Measurements from ENCODE around the gene PTPRB.

PTPRB gene

DNA sequence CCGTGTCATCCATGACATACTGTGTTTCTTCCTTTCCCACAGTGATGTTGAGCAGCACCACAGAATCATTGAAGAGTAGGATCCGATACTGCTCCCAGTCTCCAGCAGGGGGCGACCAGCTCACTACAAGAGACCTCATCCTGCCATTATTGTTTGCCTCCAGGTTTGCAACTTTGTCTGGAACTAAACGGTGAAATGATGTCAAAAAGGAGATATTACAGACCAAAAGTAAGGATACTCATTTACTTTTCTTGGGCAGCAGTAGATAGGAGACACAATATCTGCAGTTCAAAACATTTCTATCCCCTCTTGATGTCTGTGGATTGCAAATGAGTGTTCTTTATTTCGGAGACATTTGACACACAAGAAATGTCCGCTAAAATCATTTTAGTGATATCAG lies 47.2 kb downstream of the PTPRB start:
- DNase-seq: no peak

DNA sequence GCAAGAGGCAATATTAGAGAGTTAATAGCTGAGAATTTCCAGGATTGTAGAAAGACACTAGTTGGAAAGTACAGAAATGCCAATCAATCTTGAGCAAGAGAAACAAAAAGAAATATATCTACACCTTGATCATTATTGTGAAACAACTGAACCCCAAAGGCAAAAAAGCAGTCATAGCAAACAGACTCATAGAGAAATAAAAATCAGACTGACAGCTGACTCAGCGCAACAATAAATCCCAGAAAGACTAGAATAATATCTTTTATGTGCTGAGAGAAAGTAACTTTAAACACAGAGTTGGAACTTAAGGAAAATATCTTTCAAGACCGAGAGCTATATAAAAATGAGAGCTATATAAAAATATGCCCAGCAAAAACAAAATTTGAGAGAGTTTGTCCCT lies 52.9 kb downstream of the PTPRB start:
- DNase-seq: no peak

DNA sequence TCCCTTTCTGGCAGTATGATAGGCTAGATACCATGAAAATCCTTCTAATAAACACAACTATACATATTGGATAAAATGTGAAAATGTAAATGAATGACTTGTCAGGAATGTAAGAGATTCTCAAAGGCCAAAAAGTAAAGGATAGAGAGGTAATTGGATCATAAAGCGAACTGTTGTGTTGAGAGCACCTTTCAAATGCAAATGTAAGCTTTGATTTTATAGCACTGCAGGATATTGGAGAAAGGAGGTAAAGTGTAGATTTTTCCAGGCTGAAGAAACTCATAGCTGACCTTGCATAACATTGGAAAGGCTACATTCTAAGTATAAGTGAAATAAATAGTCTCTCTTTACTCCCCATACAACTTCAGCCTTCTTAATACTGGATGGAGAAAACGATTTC lies 54.0 kb downstream of the PTPRB start:
- no peak for DNase-seq

DNA sequence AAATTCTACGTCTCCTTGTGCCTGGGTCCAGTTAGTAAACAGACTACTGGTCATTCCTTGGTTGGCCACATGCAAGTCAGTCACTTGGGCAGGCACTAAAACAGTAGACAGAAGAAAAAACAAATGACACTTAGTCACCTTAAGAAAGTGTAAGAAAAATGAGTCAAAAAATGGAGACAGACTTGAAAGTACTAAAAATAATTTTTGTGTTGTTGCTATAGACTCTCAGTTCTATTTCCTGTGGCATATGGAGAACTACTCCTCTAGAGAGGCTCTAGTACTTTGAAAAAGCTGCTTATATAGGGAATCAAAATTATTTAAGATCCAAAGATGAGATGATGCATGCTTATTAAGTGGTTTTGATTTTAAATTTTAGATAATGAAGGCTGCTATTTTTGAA lies 56.0 kb downstream of the PTPRB start:
- no peak for DNase-seq

DNA sequence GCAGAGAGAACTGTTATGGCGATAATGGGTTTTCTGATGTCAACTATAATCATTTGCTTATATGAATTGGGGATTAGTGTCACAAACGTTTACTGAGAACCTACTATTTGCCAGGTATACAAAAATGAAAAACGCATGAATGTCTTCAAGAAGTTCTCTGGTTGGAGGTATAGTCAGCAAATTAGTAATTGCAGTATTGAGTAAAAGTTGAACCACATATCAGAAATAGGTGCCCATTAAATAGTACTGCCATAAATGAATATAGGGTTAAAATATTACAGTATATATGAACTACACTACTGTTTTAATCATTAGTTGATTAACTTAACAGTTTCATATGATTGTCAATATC lies 60.0 kb downstream of the PTPRB start:
- DNase-seq: no peak

DNA sequence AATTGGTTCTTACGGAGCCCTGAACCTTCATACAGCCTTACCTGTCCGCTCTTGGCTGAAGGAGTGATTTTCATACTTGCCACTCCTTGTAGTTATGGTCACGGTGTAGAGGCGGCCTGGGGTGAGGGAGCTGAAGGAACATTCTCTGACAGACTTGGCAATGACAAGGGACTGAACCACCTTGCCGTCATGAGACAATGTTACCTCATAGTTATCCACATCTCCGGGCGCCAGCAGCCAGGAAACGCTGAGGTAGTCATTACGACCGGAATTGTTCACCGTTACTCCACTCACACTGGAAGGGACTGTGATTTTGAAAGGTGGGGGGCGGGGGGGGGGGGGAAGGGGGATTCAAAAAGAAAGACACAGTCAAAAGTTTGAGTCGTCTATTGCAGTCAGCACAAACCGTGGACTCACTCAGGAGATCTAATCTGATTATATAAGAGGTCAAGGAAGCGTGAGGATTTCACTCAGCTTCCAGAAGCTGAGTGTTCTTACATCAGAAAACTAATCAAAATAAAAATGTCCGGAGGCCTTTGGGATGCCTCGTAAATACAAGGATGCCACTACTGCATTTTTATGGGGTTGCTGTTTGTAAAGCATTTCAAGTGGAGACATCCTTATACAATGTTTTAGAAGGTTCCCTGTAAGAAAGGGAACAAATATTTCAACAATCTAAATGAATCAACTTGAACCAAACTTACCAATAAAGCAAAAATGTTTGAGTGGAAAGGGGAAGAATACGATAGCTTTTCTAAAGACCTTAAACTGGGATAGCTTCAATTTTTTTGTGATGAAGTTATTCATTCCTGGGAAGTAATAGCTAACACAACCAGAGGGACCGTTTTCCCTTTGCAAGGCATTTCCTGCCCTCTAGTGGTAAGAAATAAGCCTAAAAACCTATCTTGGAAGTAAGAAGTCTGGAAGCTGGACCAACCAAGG lies 60.6 kb downstream of the PTPRB start:
- DNase-seq: peak; percentile 45

DNA sequence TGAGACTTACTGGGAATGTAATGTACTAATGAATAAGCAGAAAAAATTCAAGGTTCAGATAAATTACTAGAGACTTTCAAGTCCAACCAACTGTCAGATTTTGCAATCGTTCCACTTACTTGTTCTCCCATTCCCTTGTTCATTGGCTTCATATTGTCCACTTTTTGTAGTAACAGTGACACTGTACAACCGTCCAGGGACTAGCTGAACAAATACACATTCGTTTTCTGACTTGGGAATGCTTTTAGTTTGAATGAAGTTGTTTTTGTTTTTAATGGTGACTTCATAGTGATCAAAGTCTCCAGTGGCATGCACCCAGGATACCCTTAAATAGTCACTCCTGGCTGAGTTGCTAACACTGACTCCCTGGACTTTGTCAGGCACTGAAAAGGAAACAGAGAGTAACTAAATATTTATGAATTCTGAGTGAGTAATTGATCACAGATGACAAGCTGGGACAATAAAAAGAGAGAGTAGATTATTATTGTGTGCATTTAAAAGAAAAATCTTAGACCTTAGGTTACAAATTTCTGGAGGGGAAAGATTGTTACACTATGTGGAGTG lies 65.4 kb downstream of the PTPRB start:
- no peak for DNase-seq

DNA sequence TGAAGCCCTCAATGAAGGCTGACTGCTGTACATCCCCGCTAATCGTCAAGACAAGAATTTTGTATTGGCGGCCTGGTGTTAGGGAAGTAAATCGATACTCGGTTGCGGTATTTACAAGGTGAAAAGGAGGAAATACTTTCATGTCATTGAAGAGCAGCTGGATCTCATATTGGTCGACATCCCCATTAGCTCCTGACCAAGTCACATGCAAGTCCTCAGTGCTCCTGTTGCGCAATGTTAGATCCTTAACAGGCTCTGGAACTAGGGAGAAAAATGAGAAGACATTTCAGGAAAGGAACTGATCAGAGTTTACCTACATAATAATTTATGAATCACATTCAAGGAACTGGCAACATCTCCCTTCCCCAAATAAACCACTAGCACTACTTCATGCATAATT lies 66.2 kb downstream of the PTPRB start:
- DNase-seq: no peak

DNA sequence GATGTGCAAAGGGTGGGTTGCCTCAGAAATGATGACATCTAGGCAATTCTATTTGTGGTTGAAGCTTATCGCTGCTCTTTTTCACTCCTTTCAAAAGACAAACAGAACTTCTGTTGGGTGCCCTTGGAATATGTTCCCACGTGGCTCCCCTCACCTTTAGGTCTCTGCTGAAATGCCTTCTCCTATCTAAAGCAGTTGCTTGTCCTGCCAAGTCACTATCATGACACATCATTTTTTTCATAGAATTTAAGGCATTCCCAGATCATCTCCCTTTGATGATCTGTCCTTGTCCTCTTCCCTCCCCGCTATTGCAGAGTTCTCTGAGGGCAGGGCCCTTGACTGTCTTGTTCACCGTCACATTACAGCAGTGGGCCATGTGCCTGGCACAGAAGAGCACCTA lies 75.7 kb downstream of the PTPRB start:
- no peak for DNase-seq

DNA sequence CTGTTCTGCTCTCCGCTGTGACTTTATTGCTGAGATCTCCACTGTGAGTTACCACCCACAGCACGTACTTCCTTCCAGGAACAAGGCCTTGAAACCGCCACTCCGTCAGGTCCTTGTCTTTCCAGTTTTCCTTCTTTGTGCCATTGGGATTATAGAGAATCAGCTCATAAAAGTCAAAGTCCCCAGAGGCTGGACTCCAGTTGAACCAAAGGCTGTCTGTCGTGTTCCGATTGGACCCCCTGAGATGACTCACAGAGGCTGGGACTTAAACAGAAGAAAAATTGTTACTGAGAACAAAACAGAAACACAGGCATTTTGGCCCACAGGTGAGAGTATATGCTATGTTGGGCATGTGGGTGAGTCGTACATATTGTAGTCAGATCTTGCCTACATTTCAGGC lies 76.6 kb downstream of the PTPRB start:
- DNase-seq: no peak

DNA sequence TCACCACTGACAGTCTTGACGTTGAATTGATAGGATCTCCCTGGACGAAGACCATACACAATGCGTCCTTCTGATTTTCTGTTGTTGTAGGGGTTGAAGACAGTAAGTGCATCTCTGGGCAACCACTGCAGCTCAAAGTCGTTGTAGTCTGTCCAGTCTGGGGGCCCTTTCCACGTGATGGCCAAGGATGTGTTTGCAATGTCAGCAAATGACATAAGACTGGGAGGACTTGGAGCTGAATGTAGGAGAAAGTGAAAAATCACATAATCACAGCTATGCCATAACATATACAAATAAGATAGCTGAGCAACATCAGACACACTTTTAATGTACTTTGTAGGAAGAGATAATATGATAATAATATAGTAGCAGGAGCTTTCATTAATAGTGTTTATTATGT lies 77.8 kb downstream of the PTPRB start:
- no peak for DNase-seq

DNA sequence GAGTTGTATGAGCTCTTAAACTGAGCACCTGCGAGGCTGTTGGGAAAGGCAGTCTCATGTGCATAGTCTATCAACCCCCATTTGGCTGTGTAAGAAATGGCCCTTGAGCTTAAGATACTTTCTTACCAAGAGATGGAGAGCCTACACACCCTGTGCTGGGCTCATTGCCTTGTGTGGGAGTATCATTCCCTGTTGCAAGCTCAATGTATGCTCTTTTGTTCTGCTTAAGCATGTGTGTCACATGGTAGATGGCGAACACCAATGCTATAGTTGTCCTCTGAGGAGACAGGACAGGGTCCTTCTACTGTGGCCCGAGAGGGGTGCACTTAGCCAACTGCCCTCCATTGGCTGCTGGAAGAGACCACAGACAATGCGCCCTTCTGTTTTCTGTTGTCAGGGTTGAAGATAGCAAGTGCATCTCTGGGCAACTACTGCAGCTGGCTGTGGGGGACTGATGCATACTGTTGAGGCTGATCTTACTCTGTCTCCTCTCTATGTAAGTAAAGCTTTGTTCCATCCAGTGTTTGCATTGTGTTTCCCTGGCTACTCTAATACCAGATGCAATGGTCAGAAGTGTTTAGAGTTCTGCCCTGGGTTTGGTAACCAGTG lies 79.5 kb downstream of the PTPRB start:
- DNase-seq: no peak

DNA sequence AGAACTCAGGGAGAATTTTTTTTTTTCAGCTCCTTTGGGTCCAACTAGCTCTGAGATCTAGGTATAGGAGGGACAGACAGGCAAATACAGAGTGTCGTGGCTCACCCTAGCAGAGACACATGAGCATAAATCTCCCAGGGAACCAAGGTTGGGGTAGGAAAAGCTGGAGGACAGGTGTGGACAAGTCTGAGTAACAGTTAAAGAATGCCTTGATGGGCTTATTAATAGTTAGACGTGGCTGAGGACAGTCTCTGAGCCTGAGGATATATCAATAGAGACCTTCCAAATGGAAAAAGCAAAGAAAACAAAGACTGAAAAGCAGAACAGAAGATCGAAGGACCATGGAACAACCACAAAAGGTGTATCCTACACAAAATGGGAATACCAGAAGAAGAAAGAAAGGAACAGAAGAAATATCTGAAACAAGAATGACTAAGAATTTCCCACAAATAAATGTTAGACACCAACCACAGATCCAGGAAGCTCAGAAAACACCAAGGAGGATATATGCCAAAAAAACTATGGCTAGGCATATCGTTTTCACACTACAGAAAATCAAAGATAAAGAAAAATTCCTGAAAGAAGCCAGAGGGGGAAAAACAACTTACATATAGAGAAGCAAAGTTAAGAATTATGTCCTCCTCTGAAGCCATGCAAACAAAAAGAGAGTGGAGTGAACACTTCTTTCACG lies 80.9 kb downstream of the PTPRB start:
- no peak for DNase-seq

DNA sequence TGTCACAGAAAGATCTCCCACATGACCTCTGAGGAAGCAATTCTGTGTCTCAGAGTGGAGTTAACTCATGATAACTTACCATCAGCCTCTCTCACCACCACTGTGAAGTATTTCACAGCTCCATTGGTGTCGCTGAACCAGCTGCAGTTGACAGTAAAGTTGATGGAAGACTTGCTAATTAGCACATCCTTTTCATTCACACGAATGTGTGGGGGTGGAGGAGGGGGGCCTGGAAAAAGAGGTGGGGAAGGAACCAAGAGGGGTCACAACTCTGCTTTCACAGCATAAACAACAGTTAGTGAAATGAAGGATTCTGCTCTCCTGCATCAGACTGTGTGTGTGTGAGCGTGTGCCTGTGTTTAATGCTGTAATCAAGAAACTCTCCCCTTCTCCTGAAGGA lies 82.1 kb downstream of the PTPRB start:
- no peak for DNase-seq

DNA sequence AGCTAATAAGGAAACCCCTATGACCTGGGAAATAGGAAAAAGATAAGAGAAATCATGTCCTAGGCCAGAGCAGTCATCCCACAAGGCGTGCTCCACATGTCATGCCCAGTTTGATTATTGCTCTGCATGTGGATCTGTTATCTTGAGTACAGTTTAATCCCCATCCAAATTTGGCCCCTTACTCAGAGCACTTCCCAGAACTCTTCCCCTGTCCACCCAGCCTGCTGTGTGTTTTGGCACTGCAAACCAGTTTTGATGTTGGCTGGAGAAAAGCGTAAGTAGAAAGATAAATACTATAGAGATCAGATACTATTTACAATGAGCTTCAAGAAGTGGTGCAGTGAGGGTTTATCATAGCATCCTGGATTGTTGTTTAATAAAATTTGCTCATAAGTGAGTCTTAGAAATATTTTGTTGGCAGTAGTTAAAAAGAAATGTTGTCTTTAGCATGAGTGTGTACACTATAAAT lies 83.8 kb downstream of the PTPRB start:
- DNase-seq: no peak

DNA sequence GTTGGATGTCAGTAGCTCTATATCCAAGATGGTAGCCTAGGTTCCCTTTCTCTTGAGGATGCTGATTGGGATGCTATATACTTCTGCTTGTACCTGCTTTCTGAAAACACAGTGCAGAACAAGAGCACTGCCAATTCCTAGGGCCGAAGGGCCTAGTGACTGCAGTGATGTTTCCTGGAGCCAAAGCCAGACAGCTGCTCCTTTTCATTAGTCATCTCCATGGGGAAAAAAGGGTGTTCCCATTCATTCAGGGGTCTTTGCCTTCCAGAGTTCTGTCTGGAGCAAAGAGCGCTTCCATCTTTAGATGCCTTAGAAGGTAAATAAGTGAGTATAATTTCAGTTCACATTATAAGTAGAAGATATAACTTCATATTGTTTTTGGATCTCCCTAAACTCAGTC lies 85.5 kb downstream of the PTPRB start:
- no peak for DNase-seq

DNA sequence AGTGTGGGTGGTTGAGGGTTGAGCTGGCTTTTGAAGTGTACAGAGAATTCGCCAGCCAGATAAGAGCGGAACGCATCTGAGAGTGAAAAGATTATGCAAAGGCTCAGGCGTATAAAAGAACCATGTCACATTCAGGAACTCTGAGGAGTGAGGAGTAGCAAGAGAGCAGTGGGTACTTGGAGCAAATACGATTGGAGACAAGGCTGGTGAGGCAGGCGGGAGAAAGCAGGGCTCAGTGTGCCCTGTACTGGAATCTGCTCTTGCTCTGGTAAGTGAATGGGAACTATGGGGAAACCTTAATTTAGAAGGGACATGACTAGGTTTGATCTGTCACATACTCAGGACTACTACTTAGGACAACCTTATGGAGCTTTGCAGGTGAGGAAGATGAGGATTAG lies 87.0 kb downstream of the PTPRB start:
- no peak for DNase-seq

DNA sequence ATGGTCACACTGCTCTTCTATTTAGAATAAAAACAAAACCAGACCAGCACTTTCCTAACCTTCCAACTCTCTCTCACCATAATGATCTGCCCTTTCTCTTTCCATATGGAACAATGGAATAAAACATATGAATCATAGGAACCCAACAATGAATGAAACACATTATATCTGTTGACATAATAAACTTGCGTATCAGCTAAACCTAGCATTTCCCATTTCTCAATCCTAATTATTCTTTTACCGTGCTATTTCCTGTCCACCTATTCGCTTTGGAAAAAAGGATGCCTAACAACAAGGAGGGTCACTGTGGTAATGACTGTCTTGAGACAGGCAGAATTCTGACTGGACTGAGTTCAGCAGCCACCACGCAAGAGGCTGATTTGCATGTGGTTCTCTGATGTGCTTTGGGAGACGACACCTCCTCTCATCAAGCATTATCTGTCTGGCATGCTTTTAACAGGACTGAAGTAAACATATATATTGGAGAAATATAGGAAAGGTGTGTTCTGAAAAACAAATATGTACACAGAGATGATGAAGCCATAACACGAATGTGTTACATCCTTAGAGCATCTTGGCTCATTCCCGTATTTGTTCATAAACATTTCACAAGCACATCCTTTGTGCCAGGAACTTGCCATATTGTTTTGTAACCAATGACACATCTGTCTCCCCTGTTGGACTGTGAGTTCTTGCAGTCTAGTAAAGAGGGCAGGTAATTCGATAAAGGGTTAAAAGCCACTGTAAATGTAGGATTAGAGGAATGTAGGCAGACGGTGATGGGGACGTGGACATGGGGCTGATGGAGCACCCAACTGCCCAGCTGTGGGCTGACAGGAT lies 87.7 kb downstream of the PTPRB start:
- no peak for DNase-seq

DNA sequence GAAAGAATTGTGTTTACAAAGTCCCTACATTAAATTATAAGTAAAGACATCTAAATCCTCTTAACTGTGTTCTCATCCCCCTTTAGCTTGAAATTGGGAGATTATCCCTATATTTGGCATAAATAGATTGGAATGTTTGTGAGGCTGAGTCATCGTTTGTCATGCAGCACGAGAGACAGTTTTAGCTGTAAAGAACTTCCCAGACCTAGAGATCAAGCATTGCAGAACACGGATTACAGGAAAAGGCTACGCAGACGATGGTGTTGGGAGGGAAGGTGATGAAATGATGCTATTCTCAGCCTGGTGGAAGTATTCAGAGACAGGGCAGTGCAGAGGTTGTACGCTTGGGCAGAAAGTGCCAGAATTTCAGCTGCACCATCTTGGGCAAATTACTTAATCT lies 93.8 kb downstream of the PTPRB start:
- DNase-seq: no peak

DNA sequence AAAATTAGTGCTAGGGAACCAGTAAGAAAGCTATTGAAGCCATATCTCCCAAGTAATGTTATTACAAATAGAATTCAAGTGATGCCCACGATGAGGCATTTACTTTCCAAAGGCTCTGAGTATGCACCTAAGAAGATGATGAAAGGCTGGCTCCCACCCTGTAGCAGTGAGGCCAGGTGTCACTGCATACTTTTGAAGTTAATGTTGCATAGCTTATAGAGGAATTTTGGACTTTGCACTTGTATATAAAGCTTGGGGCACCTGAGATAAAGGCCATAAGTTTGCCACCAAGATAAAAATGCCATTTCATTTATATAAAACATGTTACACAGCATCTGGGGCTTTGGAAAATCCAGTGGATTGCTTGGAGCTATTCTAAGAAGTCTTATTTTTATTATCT lies 96.2 kb downstream of the PTPRB start:
- no peak for DNase-seq

DNA sequence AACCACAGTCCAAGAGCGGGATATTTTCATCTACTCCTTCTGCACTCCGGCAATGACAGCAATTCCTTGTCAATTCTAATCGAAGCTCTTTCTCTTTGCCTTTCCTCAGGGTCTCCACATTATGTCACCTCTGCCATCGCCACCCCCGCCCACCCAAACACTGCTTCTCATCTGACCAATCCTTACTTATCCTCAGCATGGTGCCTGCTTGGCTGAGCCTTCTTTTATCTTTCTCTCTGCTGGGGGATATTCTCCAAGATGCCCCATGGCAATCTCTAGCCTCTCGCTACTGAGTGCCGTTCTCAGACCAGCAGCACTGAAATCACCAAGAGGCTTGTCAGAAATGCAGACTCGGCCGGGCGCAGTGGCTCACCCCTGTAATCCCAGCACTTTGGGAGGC lies 100.6 kb downstream of the PTPRB start:
- no peak for DNase-seq

DNA sequence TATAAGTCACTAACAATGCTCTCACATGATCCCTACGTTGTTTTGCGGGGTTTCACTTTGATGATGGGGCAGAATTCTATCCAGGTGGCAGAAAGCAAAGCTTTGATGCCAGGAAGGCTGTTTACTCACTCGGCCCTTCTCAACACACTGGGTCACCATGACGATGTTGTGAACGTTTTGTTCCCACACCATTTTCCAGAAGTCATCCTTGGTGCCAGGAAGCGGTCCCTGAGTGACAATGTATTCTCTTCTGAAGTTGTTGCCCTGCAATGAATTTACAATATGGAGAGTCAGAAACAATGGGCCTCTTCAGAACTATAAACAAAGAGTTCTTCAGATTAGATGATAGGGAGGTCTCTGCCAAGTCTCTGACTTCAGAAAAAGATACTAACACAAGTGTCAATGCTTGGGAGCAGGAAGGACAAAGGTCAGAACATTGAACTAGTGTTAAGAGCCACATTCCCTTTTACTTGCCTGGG lies 101.3 kb downstream of the PTPRB start:
- DNase-seq: no peak

DNA sequence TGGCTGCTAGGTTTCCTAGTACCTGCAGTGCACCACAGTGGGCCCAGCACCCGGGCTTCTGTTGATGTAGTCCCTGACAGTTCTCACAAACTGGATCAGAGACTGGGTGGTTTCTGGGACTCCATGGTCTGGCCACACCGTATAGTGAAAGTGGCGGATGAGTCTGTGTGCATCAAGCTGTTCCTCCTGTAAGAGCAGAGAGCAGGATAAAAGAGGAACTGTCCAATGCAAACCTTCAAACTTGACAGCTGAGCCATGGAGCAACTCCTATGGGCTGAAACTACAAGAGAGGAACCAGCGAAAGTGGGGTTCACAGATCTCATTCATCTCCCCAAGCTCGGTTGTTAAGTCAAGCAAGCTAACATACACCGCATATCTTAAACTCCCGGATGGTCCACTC lies 102.8 kb downstream of the PTPRB start:
- no peak for DNase-seq

Measured in NCI-H1048 (cell line).